Measurements from ENCODE around the gene MAP2K5. TPM values are rescaled to one million over a fixed set of nuclear protein-coding genes. Genes with fewer than 3 reads are reported as not detected.

The MAP2K5 gene
- total RNA-seq, 1 experiment from 2014 or later, result 15.0 TPM

GRCh38 chr15:67701669-67702068, 159.2 kb downstream of the MAP2K5 start:
- H3K27me3 Mint-ChIP-seq (ENCODE audit: low read depth), result no peaks in the 10 kb centered on the region; the same call in 1 of the 2 replicates
- no peak overlapping the region for H2AFZ ChIP-seq (ENCODE audit: low read length)
- H3T11ph ChIP-seq (ENCODE audit: low read length), result no peak overlapping the region
- no peak overlapping the region for H4K8ac ChIP-seq (replicated peaks; ENCODE audit: insufficient read length, low read depth, low read length)
- no peak for TF ChIP-seq CTCF (conservative IDR thresholded peaks at IDR 0.05)
- H3K79me2 ChIP-seq (ENCODE audit: insufficient read depth, low read length), result no peaks in the 10 kb centered on the region
- H3K56ac ChIP-seq (ENCODE audit: insufficient read length, low read depth, low read length), result no peak overlapping the region
- no peak overlapping the region for H4K91ac ChIP-seq (ENCODE audit: insufficient read length, low read depth, low read length)
- no peak overlapping the region for H4K5ac ChIP-seq (ENCODE audit: insufficient read length, low read depth, low read length)
- H3K4ac ChIP-seq (ENCODE audit: low read depth, low read length), result no peak overlapping the region
- H3K27ac ChIP-seq (ENCODE audit: insufficient read length, low read depth, low read length), result no peak overlapping the region
- no peaks in the 10 kb centered on the region for H3K4me1 Mint-ChIP-seq
- no peak overlapping the region for H3K9ac ChIP-seq (ENCODE audit: extremely low read depth, insufficient read length, low read length)
- no peaks in the 10 kb centered on the region for H3K27me3 ChIP-seq (ENCODE audit: insufficient read depth, low read length)
- H3K14ac ChIP-seq (ENCODE audit: insufficient read depth, low read length), result no peak overlapping the region
- no peaks in the 10 kb centered on the region for H4K20me1 ChIP-seq (ENCODE audit: control insufficient read depth, insufficient read depth, insufficient read length)
- WGBS (ENCODE audit: extremely low coverage, insufficient read length, low lambda C conversion rate), result no CpG with 5 or more reads among the region's 2 CpGs
- H3K4me3 Mint-ChIP-seq, result no peak overlapping the region
- H2BK20ac ChIP-seq (ENCODE audit: low read depth, low read length, poor library complexity, severe bottlenecking), result no peak overlapping the region
- no peak overlapping the region for H2BK12ac ChIP-seq (ENCODE audit: insufficient read length, low read depth, low read length)
- H3K79me1 ChIP-seq (ENCODE audit: insufficient read depth, low read depth, low read length, poor library complexity, severe bottlenecking), result no peaks in the 10 kb centered on the region
- H3K9me3 Mint-ChIP-seq, result peaks cover 4 to 8% of the 10 kb centered on the region in 2 experiments; a peak in 3 of 5 replicates
- no peak overlapping the region for H2BK5ac ChIP-seq (ENCODE audit: insufficient read length, low read length)
- no peak overlapping the region for H2BK15ac ChIP-seq (ENCODE audit: low read depth, low read length)
- no peaks in the 10 kb centered on the region for H3K4me1 ChIP-seq (ENCODE audit: insufficient read depth, low read length)
- no peak overlapping the region for H3K18ac ChIP-seq (ENCODE audit: insufficient read length, low read depth, low read length)
- no peak overlapping the region for H2BK120ac ChIP-seq (ENCODE audit: low read depth, low read length, poor library complexity, severe bottlenecking)
- no peaks in the 10 kb centered on the region for H3K23me2 ChIP-seq (ENCODE audit: insufficient read length, low read depth, low read length, poor library complexity, severe bottlenecking)
- H2AK5ac ChIP-seq (ENCODE audit: insufficient read length, low read length), result no peak overlapping the region
- no peaks in the 10 kb centered on the region for H3K9me3 ChIP-seq (ENCODE audit: control insufficient read depth, low read depth, low read length)
- H3K4me2 ChIP-seq (ENCODE audit: insufficient read depth, insufficient read length, low read length), result no peak overlapping the region
- no peak overlapping the region for H3K23ac ChIP-seq (ENCODE audit: insufficient read length, low read depth, low read length)
- DNase-seq, result no peak
- H3K36me3 Mint-ChIP-seq (ENCODE audit: insufficient read depth in 1 of 3, low read depth in 3 of 3), result peaks cover 0 to 16% (median 12%) of the 10 kb centered on the region in 3 experiments; a peak in 6 of 7 replicates
- H3K27ac Mint-ChIP-seq, result no peak overlapping the region
